Measurements from ENCODE around the gene RHD. TPM values are rescaled to one million over a fixed set of nuclear protein-coding genes. Genes with fewer than 3 reads are reported as not detected.
"Not testable (repeated sequence)": the region's sequence is repeated elsewhere in the genome, so short reads cannot be mapped to it uniquely, and the experiment has no call there.

The RHD gene
- total RNA-seq, 4 donors from 2014 or later, result not detected

GRCh38 chr1:25266554-25267287, 5.6 kb upstream of the RHD start:
- H3K27ac ChIP-seq; H3K4me1 ChIP-seq; H3K36me3 ChIP-seq; H3K9me3 ChIP-seq; H3K27me3 ChIP-seq; intact Hi-C loops (cut with DNase I): not testable (repeated sequence)
- 3 to 4% methylated on average over 4 to 9 of the region's 45 CpGs for WGBS, 2 donors
- DNase-seq, result peak; percentile 41 to 52
- TF ChIP-seq CTCF (IDR thresholded peaks at IDR 0.05), result peak in 2 of 6 experiments; percentile 8 to 18
- peak overlapping the region in 2 of 3 donors; percentile 24 to 48 for H3K4me3 ChIP-seq (replicated peaks in 1 of 3)

GRCh38 chr1:25267288-25268142, 4.8 kb upstream of the RHD start:
- H3K36me3 ChIP-seq; H3K9me3 ChIP-seq; intact Hi-C loops (cut with DNase I); H3K27me3 ChIP-seq; H3K4me1 ChIP-seq: not testable (repeated sequence)
- peak in 1 of 2 donors; percentile 63 for TF ChIP-seq POLR2A (IDR thresholded peaks at IDR 0.05)
- Histone ChIP-seq H3K4me3 (replicated peaks in 1 of 3) (peak overlapping the region in 2 of 3 donors; percentile 24 to 58), H3K27ac (peak overlapping the region; percentile 52 to 83 (median 69))
- DNase-seq, result peak; percentile 79 to 84
- WGBS, 2 donors, result 0% methylated on average over 1 to 19 of the region's 56 CpGs

GRCh38 chr1:25268143-25268760, 4.1 kb upstream of the RHD start:
- H3K27me3 ChIP-seq; intact Hi-C loops (cut with DNase I); H3K36me3 ChIP-seq; DNase-seq; H3K4me1 ChIP-seq; H3K9me3 ChIP-seq; H3K4me3 ChIP-seq (replicated peaks in 1 of 3): not testable (repeated sequence)
- H3K27ac ChIP-seq, result peak overlapping the region in 1 of 3 donors; percentile 69
- 40 to 43% methylated on average over 14 of the region's 14 CpGs for WGBS, 2 donors

GRCh38 chr1:25275648-25276047, 3.3 kb downstream of the RHD start:
- H3K36me3 ChIP-seq; H3K9me3 ChIP-seq; H3K4me3 ChIP-seq (replicated peaks in 1 of 3); intact Hi-C loops (cut with DNase I); H3K27me3 ChIP-seq; DNase-seq; H3K4me1 ChIP-seq; H3K27ac ChIP-seq: not testable (repeated sequence)
- 85 to 89% methylated on average over 4 of the region's 4 CpGs for whole genome bisulfite sequencing, 2 donors

GRCh38 chr1:25277295-25277694, 5.0 kb downstream of the RHD start:
- intact Hi-C loops (cut with DNase I); H3K4me3 ChIP-seq (replicated peaks in 1 of 3); H3K4me1 ChIP-seq; H3K27me3 ChIP-seq; H3K27ac ChIP-seq; H3K36me3 ChIP-seq; H3K9me3 ChIP-seq; DNase-seq: not testable (repeated sequence)
- WGBS, 2 donors, result 75% methylated on average over 1 of the region's 1 CpG; no CpG with 5 or more reads in 1 of the 2 donors

- H3K4me3 ChIP-seq (replicated peaks in 1 of 3); H3K27ac ChIP-seq; DNase-seq; intact Hi-C loops (cut with DNase I); H3K4me1 ChIP-seq; H3K27me3 ChIP-seq; H3K36me3 ChIP-seq; H3K9me3 ChIP-seq: not testable (repeated sequence)
- WGBS, 2 donors, result 75 to 100% methylated on average over 1 to 2 of the region's 2 CpGs
These were observed 6.0 kb downstream of the RHD start for GRCh38 chr1:25278358-25278757.

- H3K9me3 ChIP-seq; H3K27me3 ChIP-seq; H3K4me3 ChIP-seq (replicated peaks in 1 of 3); H3K27ac ChIP-seq; H3K36me3 ChIP-seq; H3K4me1 ChIP-seq; DNase-seq; intact Hi-C loops (cut with DNase I): not testable (repeated sequence)
- WGBS, 2 donors, result 58 to 60% methylated on average over 2 to 4 of the region's 8 CpGs
These were observed 6.5 kb downstream of the RHD start for GRCh38 chr1:25278790-25279189.

- DNase-seq; H3K27ac ChIP-seq; H3K9me3 ChIP-seq; intact Hi-C loops (cut with DNase I); H3K27me3 ChIP-seq; H3K4me3 ChIP-seq (replicated peaks in 1 of 3); H3K4me1 ChIP-seq; H3K36me3 ChIP-seq: not testable (repeated sequence)
- WGBS, 2 donors, result 74 to 84% methylated on average over 4 to 5 of the region's 5 CpGs
These were observed 7.4 kb downstream of the RHD start for GRCh38 chr1:25279693-25280111.

- H3K36me3 ChIP-seq; H3K27ac ChIP-seq; H3K4me1 ChIP-seq; H3K27me3 ChIP-seq; H3K4me3 ChIP-seq (replicated peaks in 1 of 3); H3K9me3 ChIP-seq; DNase-seq: not testable (repeated sequence)
- 81 to 88% methylated on average over 3 of the region's 3 CpGs for WGBS, 2 donors
- intact Hi-C loops (cut with DNase I), result loop anchor here (5.0 kb wide), 1 partner anchor 231 kb away; no protein-coding TSS in a partner anchor
These were observed 13.6 kb downstream of the RHD start for GRCh38 chr1:25285862-25286261.

- 71 to 81% methylated on average over 3 to 5 of the region's 6 CpGs for WGBS, 2 donors
- not testable (repeated sequence) for H3K4me3 ChIP-seq (replicated peaks in 1 of 3); H3K4me1 ChIP-seq; H3K36me3 ChIP-seq; H3K27me3 ChIP-seq; DNase-seq; H3K27ac ChIP-seq; H3K9me3 ChIP-seq
- intact Hi-C loops (cut with DNase I), result loop anchor here (5.0 kb wide), 1 partner anchor 230 kb away; no protein-coding TSS in a partner anchor
These were observed 14.9 kb downstream of the RHD start for GRCh38 chr1:25287164-25287563.

- not testable (repeated sequence) for H3K36me3 ChIP-seq; H3K4me1 ChIP-seq; DNase-seq; H3K4me3 ChIP-seq (replicated peaks in 1 of 3); H3K9me3 ChIP-seq; H3K27ac ChIP-seq; H3K27me3 ChIP-seq
- 81 to 85% methylated on average over 2 to 3 of the region's 8 CpGs for WGBS, 2 donors
- intact Hi-C loops (cut with DNase I), result loop anchor here (5.0 kb wide), 1 partner anchor 229 kb away; no protein-coding TSS in a partner anchor
These were observed 16.3 kb downstream of the RHD start for GRCh38 chr1:25288573-25289101.

All from thyroid gland (tissue), 4 donors.